Memory B cell (primary cell): Measurements from ENCODE around the gene FLCN.
A peak's percentile ranks its signal among the peaks of the same experiment; 100 is the strongest.

Experiments used
- ATAC-seq: fragments of 150-1000 bp; cut with Tn5 transposase; 2 replicates; pipeline ENCODE4 v1.10.0; 2021; ENCODE audit warnings: low read depth, mild to moderate bottlenecking, moderate library complexity
- DNase-seq, 2 donors: peaks; one replicate each; pipeline ENCODE4 v3.0.0; 2022; ENCODE audit warnings: low spot score in 2 of 2
- H3K27ac Mint-ChIP-seq: one replicate; pipeline ENCODE4 v1.8.0; 2022; ENCODE audit warnings: mild to moderate bottlenecking, moderate library complexity, mixed read lengths
- H3K27me3 Mint-ChIP-seq: one replicate; pipeline ENCODE4 v1.8.0; 2022; ENCODE audit warnings: mixed read lengths
- H3K36me3 Mint-ChIP-seq: one replicate; pipeline ENCODE4 v1.8.0; 2022; ENCODE audit warnings: mild to moderate bottlenecking, mixed read lengths
- H3K4me1 Mint-ChIP-seq: one replicate; pipeline ENCODE4 v1.8.0; 2022; ENCODE audit warnings: mixed read lengths
- H3K4me3 Mint-ChIP-seq: one replicate; pipeline ENCODE4 v1.8.0; 2022; ENCODE audit warnings: mild to moderate bottlenecking, moderate library complexity, mixed read lengths
- H3K9me3 Mint-ChIP-seq: one replicate; pipeline ENCODE4 v1.8.0; 2022; ENCODE audit warnings: mixed read lengths

The FLCN gene

DNA sequence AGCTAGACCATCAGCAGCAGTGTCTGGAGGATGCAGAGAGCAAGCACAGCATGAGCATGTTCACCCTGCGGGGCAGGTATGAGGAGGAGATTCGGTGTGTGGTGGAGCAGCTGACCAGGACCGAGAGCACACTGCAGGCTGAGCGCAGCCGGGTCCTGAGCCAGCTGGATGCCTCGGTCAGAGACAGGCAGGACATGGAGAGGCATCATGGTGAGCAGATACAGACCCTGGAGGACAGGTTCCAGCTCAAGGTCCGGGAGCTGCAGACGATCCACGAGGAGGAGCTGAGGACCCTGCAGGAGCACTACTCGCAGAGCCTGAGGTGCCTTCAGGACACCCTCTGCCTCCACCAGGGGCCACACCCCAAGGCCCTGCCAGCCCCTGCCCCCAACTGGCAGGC is 69.6 kb downstream of the FLCN start:
- ATAC-seq, result no peak
- Mint-ChIP-seq H3K4me1 (peaks cover 3% of the 10 kb centered on the region), H3K27ac (no peak overlapping the region), H3K4me3 (no peak overlapping the region), H3K36me3 (peaks cover 35% of the 10 kb centered on the region), H3K27me3 (no peaks in the 10 kb centered on the region), H3K9me3 (no peaks in the 10 kb centered on the region)
- DNase-seq, result no peak

DNA sequence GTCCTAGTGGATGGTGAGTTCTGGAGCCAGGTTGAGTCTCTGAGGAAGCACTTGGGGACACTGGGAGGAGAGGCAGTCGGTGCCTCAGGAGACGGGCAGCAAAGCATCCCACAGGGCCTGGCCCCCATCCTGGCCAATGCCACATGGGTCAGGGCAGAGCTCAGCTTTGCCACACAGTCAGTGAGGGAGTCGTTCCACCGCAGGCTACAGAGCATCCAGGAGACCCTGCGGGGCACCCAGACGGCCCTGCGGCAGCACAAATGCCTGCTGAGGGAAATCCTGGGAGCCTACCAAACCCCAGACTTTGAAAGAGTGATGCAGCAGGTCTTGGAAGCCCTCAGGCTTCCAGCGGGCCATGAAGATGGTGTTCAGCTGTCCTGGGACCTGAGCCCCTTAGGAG is 70.5 kb downstream of the FLCN start:
- no peak for ATAC-seq
- Mint-ChIP-seq H3K27me3 (no peaks in the 10 kb centered on the region), H3K36me3 (peaks cover 36% of the 10 kb centered on the region), H3K4me3 (no peak overlapping the region), H3K9me3 (no peaks in the 10 kb centered on the region), H3K27ac (no peak overlapping the region), H3K4me1 (peaks cover 3% of the 10 kb centered on the region)
- DNase-seq, result no peak

DNA sequence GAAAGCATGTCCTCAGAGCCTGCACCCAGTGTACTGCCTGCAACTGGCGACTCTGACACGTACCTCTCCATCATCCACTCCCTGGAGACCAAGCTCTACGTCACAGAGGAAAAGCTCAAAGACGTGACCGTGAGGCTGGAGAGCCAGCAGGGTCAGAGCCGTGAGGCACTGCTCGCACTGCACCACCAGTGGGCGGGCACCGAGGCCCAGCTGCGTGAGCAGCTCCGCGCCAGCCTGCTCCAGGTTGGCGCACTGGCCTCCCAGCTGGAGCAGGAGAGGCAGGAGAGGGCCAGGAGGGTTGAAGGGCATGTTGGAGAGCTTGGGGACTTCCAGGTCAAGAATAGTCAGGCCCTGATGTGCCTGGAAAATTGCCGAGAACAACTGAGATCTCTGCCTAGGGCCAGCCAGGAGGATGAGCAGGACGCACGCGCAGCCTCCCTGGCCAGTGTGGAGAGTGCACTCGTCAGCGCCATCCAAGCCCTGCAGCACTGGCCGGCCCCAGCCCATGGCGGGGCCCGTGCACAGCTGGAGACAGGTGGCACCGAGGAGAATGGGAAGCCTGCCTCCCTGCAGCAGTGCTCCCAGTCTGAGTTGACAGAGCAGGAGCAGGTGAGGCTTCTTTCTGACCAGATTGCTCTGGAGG is 71.2 kb downstream of the FLCN start:
- ATAC-seq (no peak), DNase-seq (no peak)
- H3K4me1 Mint-ChIP-seq, result peaks cover 3% of the 10 kb centered on the region
- H3K36me3 Mint-ChIP-seq, result peaks cover 36% of the 10 kb centered on the region
- no peaks in the 10 kb centered on the region for H3K27me3 Mint-ChIP-seq
- no peak overlapping the region for H3K27ac Mint-ChIP-seq
- no peaks in the 10 kb centered on the region for H3K9me3 Mint-ChIP-seq
- no peak overlapping the region for H3K4me3 Mint-ChIP-seq

DNA sequence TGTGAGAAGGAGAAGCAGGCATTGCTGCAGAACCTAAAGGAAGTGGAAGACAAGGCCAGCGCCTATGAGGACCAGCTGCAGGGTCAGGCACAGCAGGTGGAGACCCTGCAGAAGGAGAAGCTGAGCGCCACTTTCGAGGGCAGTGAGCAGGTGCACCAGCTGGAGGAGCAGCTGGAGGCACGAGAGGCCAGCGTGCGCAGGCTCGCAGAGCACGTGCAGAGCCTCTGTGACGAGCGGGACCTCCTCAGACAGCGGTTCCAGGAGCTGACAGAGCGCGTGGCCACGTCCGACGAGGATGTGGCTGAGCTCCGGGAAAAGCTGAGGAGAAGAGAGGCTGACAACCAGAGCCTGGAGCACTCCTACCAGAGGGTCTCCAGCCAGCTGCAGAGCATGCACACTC is 72.3 kb downstream of the FLCN start:
- Mint-ChIP-seq H3K9me3 (no peaks in the 10 kb centered on the region), H3K4me1 (peaks cover 3% of the 10 kb centered on the region), H3K27ac (peak overlapping the region; percentile 7), H3K4me3 (no peak overlapping the region), H3K27me3 (no peaks in the 10 kb centered on the region), H3K36me3 (peaks cover 37% of the 10 kb centered on the region)
- DNase-seq (no peak), ATAC-seq (no peak)

DNA sequence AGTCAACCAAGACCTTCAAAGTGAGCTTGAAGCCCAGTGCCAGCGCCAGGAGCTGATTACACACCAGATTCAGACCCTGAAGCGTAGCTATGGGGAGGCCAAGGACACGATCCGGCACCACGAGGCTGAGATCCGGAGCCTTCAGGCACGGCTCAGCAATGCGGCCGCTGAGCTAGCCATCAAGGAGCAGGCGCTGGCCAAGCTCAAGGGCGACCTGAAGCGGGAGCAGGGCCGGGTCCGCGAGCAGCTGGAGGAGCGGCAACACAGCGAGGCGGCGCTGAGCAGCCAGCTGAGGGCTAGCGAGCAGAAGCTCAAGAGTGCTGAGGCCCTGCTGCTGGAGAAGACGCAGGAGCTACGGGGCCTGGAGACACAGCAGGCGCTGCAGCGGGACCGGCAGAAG is 72.8 kb downstream of the FLCN start:
- Mint-ChIP-seq H3K27ac (no peak overlapping the region), H3K4me3 (no peak overlapping the region), H3K4me1 (peaks cover 3% of the 10 kb centered on the region), H3K36me3 (peaks cover 41% of the 10 kb centered on the region), H3K27me3 (no peaks in the 10 kb centered on the region), H3K9me3 (no peaks in the 10 kb centered on the region)
- ATAC-seq, result no peak
- DNase-seq, result no peak
